Adipose tissue (tissue), 3 donors: ENCODE results near the gene HOXA4. TPM values are rescaled to one million over a fixed set of nuclear protein-coding genes. Genes with fewer than 3 reads are reported as not detected.
A peak's percentile ranks its signal among the peaks of the same experiment; 100 is the strongest.

Experiments used
- H3K27ac ChIP-seq: one replicate; pipeline ENCODE4 v1.5.1; 2013; ENCODE audit warnings: low read depth, low read length
- WGBS, 3 donors: extraction: QIAGEN DNeasy Blood & Tissue Kit; methylation state at CpG; one replicate each; pipeline ENCODE4 v1.1.7; 2013; 5-methylcytosine and 5-hydroxymethylcytosine counted together
- polyA plus RNA-seq, 3 donors: library from polyadenylated mRNA; stranded (reverse); fragments of 200-250 nt; gene quantifications; one replicate each; pipeline ENCODE4 v1.2.3, GENCODE V29; 2013
- donor health status: healthy with polysubstance abuse.
- donor health status: Bipolar disorder and iron deficiency.
- donor health status: healthy.

HOXA4 gene
- polyA plus RNA-seq: 10 to 100 TPM in 1 of 3 donors, 1 to 10 TPM in 2; 1.2 to 19.8 (median 4.9) TPM

GRCh38 chr7:27130540-27131389 is at the start of gene HOXA4:
TSS of gene HOXA4 (minus strand) at chr7:27130757. CDS start at chr7:27130733, 24 bp downstream.
- H3K27ac ChIP-seq: peak within 1 kb of the TSS; percentile 5
- WGBS, 3 donors: 10 to 16% (median 14%) methylated on average over 56 to 67 of the region's 67 CpGs

DNA sequence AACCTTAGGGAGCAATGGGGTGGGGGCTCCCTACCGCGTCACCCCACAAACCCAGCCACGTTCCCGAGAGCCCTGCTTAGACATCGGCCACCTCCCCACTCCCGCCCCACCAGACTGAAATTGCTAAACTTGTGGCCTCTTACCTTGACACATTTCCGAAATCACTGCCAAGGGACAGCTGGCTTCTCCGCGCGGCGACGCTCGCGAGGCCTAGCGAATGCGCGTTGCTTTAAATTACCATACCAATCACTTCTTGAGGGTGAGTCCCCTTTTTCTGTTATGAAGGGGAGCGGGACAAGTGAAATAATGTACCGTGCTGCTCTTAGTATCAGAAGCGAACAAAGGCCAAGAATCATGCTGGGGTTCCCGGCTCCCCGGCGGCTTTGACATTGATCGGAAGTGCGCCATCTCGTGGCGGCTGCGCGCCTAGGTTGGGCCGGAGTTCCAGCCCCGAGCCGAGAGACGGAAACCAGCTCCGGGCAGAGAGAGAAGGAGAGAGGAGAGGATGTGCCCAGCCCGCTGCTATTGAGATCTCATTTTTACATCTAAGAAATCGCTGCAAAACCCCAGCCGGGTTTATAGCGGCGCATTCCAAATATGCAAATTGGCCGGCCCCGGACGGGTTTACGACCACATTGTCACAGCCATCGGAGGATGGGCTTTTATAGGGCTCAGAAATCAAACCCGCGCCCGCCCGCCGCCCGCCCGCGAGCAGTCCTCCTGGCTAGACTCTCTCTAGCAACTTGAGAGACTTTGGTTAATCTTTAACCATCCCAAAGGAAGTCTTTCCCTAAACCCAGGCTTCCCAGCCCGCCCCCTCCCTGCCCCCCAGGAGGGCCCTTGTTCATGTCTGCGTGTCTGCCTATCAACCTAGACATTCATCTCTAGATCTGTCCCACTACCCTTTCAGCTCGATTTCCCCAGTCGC is 49.2 kb upstream of the HOXA4 start:
- 6 to 17% (median 12%) methylated on average over 55 to 56 of the region's 56 CpGs for WGBS, 3 donors
- H3K27ac ChIP-seq: no peak overlapping the region

- 29 to 63% (median 55%) methylated on average over 14 of the region's 14 CpGs for WGBS, 3 donors
- H3K27ac ChIP-seq: no peak overlapping the region
Observed at GRCh38 chr7:27179030-27179429, 48.5 kb upstream of the HOXA4 start.

DNA sequence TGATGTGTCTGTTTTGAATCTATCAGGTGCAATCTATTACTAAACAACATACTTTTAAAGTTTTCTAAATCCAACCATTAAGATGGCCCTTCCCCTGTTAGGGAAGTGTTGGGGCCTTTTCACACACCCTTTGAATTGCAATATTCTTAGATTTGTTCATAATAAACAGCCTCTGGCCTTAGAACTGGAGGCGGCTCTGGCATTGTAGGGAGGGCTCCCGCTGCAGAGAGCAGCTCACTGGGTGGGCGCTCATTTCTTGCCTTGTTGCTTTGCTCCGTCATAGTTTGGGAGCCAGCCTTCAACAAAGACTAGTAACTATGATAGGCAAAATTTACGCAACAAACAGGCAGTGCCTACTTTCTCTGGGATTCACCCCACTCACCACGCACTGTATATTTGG is 47.8 kb upstream of the HOXA4 start:
- 54 to 94% (median 64%) methylated on average over 6 of the region's 6 CpGs for WGBS, 3 donors
- H3K27ac ChIP-seq: no peak overlapping the region

- no peak overlapping the region for H3K27ac ChIP-seq
- 62 to 95% (median 67%) methylated on average over 5 of the region's 5 CpGs for WGBS, 3 donors
Observed at GRCh38 chr7:27177795-27178320, 47.3 kb upstream of the HOXA4 start.

DNA sequence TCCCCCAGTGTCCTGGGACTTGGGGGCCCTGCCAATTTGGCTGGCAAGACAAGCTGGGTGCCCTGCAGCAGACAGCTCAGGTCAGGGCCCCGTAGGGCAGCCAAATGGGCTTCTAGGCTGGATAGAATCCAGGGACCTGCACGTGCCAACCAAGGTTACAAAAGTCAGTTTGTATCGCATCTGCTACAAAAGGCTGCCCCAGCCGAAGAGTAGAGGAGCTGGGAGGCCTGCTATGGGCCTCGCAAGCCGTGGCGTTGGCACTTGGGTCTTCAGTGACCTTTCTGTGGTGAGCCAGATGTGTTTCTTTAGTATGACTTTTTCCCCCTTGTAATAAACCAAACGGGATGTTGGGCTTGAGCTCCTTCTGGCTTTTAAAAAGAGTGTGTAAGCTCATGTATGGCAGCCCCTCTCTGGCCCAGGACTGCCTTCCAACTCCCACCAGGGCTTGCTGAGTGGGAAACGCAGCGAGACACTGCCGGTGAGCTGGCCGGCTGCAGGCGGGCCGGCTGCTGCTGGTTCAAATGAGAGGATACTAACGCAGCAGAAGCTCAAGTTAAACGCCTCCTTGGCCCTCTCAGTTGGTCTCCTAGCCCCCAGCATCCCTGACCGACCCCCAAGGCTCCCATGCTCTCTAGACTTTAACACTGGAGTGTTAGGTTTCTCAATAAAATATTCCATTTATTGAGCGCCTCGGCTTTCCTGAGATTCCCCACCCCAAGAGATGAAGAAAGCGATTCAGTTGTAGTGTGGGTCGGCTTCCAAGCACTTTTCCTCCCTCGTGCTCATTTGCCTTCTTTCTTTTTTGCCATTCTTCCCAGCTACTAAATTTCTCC is 46.6 kb upstream of the HOXA4 start:
- WGBS, 3 donors: 47 to 88% (median 60%) methylated on average over 22 of the region's 22 CpGs
- no peak overlapping the region for H3K27ac ChIP-seq

- 65 to 72% (median 67%) methylated on average over 3 of the region's 3 CpGs for whole genome bisulfite sequencing, 3 donors
Observed at GRCh38 chr7:27176524-27176845, 45.9 kb upstream of the HOXA4 start.

DNA sequence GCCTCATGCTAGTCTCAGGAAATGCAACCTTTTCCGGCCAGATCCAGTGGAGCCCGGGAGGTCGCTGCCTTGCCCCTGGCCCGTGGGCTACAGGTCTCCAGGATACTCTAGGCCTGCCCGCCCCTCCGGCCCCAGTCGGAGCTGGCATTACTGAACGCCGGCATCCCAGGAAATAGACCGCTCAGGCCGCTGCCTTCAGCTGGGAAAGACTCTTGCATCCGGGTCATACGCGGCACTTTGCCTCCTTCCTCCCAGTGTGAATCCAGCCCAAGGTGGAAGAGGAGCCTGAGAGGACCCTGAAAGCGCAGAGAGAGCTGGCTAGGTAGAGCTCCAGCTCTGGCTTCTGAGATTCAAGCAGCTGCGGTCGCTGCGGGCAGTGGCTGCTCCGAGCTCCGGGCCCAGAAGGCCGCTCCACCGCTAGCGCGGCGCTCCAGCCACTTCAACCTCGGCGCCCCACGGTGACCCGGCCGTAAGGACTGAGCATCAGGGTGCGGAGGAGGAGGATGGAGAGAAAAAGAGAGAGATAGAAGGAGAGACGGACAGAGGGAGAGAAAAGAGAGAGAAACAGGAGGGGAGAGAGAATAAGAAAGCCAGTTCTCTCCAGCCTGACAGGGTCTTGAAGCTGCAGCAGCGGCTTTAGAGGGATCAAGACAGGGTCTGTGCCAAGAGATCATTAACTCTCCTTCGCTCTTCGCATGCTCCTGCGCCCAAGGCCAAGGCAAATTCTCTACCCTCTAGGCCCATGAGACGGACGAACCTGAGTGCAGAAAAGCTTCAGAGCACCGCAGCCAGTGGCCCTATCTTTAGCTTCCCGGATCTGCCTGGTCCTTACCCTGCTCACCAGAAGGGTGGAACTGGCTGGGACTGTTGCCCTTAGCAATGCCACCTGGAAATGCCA is 45.3 kb upstream of the HOXA4 start:
- H3K27ac ChIP-seq: no peak overlapping the region
- 25 to 75% (median 57%) methylated on average over 40 of the region's 40 CpGs for WGBS, 3 donors

More at GRCh38 chr7:27176524-27176845, 45.9 kb upstream of the HOXA4 start:
- no peak overlapping the region for H3K27ac ChIP-seq

DNA sequence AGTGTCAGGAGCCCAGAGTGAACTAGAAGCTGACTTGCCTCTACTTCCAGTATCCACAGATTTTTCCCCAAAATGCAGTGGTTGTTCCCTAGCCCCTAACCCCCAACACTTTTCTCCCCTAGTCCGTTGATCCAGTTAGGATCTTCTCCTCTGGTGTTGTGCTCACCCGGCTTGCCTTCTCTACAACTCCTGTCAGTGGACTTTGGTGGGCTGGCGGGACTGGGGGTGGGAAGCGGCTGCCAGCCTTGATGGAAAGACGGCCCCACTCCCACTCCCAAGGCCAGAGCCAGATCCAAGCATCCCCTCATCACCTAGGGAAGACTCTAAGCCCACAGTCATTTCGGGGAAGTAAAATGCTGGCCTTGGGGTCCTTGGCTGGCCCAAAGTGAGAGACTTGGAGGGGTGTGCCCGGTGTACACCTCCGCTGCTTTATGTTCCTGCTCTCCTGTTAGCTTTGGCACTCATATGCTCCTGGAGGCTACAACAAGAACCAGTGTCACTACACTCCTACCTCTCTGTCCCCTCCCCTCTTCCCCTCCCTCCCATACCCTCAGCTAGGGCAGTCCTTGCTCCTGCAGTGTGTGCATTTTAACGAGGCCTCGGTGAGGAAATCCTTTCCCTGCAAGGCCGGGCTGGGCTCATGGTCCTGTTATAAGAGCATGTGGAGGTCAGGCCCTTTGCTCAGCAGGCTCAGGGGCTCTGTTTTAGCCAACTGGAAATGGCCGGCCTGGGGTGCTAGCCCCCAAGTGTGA is 44.5 kb upstream of the HOXA4 start:
- 32 to 78% (median 73%) methylated on average over 12 of the region's 12 CpGs for WGBS, 3 donors
- no peak overlapping the region for H3K27ac ChIP-seq

DNA sequence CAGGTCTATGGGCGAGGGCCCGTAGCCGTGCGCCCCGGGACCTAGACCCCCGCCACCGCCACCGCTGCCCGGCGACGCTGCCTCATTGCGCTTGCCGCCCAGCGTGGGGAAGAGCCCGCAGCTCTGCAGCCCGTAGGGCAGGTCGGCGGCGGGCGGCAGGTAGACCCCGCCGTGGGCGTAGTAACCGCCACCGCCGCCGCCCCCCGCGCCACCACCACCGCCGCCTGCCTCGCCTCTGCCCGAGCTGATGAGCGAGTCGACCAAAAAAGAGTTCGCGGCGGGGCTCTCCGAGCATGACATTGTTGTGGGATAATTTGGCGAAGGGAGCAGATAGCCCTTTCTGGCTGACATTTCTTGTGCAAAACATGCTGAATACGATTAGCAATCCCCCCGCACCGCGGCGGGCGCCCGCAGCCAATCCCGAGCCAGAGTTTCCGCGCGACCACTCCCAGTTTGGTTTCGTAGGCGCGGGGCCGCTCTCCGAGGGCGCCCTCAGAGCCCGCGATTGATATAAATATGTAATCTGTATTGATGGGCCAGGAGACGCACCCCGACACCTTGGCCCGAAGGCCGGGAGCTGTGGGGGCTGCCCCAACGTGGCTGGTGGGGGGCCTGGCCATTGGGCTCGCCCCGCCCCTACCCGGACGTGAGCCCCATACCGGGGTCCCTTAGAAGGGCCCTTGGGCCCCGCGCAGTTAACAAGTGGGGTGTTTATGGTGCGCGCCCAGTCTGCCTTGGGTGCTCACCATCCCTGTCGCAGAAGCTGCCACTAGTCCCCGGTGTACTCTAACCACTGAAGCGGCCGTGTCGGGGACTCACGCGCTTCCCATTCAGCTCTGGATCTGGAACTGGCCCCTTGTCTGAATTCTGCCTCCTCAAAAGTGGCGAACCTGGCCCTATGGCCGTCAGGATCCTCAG is 43.7 kb upstream of the HOXA4 start, which contains the start of gene HOXA10:
HOXA10 (minus strand) TSS at position 365 of the 918 bp plus-strand sequence; CDS start at position 351, 14 bp downstream.
- WGBS, 3 donors: 8 to 9% (median 8%) methylated on average over 67 to 82 of the region's 82 CpGs
- no peak within 1 kb of the TSS for H3K27ac ChIP-seq

GRCh38 chr7:27173511-27173955 is 43.0 kb upstream of the HOXA4 start:
- H3K27ac ChIP-seq: no peak overlapping the region
- 1% methylated on average over 39 to 59 of the region's 59 CpGs for WGBS, 3 donors

DNA sequence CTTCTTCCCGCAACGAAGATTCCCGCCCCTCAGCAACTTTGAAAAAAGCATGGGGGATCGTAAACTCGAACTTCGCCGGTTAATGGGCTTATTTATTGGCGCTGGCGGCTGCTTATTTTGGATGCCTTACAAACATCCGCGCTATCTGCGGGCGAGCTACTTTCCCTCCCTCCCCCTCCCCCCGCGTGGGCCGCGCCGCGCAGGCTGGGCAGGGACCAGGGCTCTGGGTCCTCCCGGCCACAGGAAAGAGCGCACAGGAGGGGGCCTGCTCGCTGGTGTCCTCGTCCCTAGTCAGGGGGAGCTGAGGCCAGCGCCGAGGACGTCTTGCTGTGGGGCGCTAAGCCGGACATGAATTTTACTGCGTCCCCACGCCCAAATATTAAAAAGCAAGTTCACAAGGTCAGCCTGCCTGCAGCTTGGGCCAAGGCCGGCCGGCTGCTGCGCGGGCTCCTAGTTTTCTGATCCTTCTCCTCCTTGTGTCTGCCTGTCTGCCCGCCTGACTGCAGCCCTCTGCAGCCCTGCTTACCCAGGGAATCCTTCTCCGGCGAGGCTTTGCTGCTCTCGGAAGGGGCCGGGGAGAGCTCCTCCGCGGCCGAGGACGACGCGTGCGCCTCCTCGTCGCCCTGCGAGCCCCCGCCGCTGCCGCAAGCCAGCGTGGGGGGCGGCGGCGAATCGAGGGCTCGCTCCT is 42.4 kb upstream of the HOXA4 start:
- H3K27ac ChIP-seq: no peak overlapping the region
- 2 to 3% (median 2%) methylated on average over 52 to 58 of the region's 58 CpGs for WGBS, 3 donors

GRCh38 chr7:27172315-27172774 is 41.8 kb upstream of the HOXA4 start:
- H3K27ac ChIP-seq: no peak overlapping the region
- WGBS, 3 donors: 10 to 18% (median 12%) methylated on average over 10 of the region's 10 CpGs

GRCh38 chr7:27171637-27172314 is 41.2 kb upstream of the HOXA4 start:
- WGBS, 3 donors: 8 to 24% (median 17%) methylated on average over 30 of the region's 30 CpGs
- no peak overlapping the region for H3K27ac ChIP-seq
